Measurements from ENCODE around the gene GALNTL6.

DNA sequence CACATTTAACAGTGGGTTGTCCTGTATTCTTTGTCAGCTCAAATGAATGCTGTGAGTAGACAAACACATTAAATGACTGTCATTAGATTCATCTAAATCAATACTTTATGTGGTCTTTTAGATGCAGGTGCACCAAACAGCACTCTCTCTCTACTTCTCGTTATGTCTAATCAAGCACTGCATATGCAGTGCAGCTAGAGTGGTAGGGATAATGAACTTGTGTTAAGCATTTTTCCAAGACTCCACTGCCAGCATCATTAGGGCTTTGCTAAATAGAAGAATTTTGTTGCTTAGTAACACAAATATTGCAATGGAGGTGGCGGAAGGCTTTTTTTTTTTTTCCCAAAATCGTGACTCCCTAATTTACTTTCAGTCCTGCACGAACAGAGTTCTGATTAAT, 908.5 kb downstream of the GALNTL6 start:
- TF ChIP-seq ELF4 (IDR thresholded peaks at IDR 0.05), result no peak
- no peak for TF ChIP-seq ARNT (IDR thresholded peaks at IDR 0.05)
- no peak for TF ChIP-seq NFRKB (IDR thresholded peaks at IDR 0.05)
